Uterus (tissue), 4 donors: ENCODE results near the gene DNMT3A. TPM values are rescaled to one million over a fixed set of nuclear protein-coding genes. Genes with fewer than 3 reads are reported as not detected.

ENCODE experiments used
- DNase-seq, 2 donors: peaks; one replicate each; pipeline ENCODE4 v3.0.0-alpha.2; 2019 to 2020
- H3K27ac ChIP-seq, 2 donors: fragments of 200-600 bp; sonication (generic); 1 replicate in 1 of 2; 2 replicates in 1 of 2; pipeline ENCODE4 v1.5.1; 2016 to 2018
- H3K27me3 ChIP-seq, 2 donors: fragments of 200-600 bp; sonication (generic); one replicate each; pipeline ENCODE4 v1.5.1; 2018 to 2019; ENCODE audit warnings: control low read depth in 1 of 2
- H3K36me3 ChIP-seq, 2 donors: fragments of 200-600 bp; sonication (generic); one replicate each; pipeline ENCODE4 v1.5.1; 2019; ENCODE audit warnings: control low read depth in 1 of 2
- H3K4me1 ChIP-seq, 2 donors: fragments of 200-600 bp; sonication (generic); one replicate each; pipeline ENCODE4 v1.5.1; 2018 to 2019; ENCODE audit warnings: control low read depth in 1 of 2
- H3K4me3 ChIP-seq, 2 donors: fragments of 200-600 bp; sonication (generic); 1 replicate in 1 of 2; 2 replicates in 1 of 2; pipeline ENCODE4 v1.5.1; 2018 to 2019; ENCODE audit warnings: mild to moderate bottlenecking in 1 of 2
- H3K9me3 ChIP-seq, 2 donors: fragments of 200-600 bp; sonication (generic); one replicate each; pipeline ENCODE4 v1.5.1; 2019; ENCODE audit warnings: control low read depth in 1 of 2
- CTCF ChIP-seq, 4 experiments: fragments of 200-600 bp in 2 of 4; fragments of 450-650 bp in 2 of 4; sonication (generic) in 2 of 4; IDR thresholded peaks; one replicate each; pipeline ENCODE4 v1.5.1; 2016 to 2019; ENCODE audit warnings: antibody characterized with exemption in 4 of 4, mild to moderate bottlenecking in 2 of 4, moderate library complexity in 1 of 4
- POLR2A ChIP-seq, 2 donors: fragments of 450-650 bp; IDR thresholded peaks; one replicate each; pipeline ENCODE4 v1.6.1; 2016; ENCODE audit warnings: antibody characterized with exemption in 2 of 2, mild to moderate bottlenecking in 1 of 2, moderate library complexity in 1 of 2
- intact Hi-C: fragments of 100-400 bp; cut with DNase I; formaldehyde crosslinking; loops from one replicate; pipeline ENCODE4 v1.15.1; 2023; ENCODE audit warnings: low total_unique reads
- total RNA-seq, 4 donors: library from RNA; depleted of rRNA in 3 of 4; stranded (reverse); fragments of >200 nt in 3 of 4; gene quantifications; one replicate each; pipeline versions ENCODE4 v1.1.0 to v1.2.4, GENCODE V29; 2014 to 2023
- donor health status: DM: yes; HTN: yes; CAD: no.

Gene DNMT3A
- total RNA-seq, 4 donors from 2014 or later = 2.3 to 95.8 (median 29.9) TPM

DNA sequence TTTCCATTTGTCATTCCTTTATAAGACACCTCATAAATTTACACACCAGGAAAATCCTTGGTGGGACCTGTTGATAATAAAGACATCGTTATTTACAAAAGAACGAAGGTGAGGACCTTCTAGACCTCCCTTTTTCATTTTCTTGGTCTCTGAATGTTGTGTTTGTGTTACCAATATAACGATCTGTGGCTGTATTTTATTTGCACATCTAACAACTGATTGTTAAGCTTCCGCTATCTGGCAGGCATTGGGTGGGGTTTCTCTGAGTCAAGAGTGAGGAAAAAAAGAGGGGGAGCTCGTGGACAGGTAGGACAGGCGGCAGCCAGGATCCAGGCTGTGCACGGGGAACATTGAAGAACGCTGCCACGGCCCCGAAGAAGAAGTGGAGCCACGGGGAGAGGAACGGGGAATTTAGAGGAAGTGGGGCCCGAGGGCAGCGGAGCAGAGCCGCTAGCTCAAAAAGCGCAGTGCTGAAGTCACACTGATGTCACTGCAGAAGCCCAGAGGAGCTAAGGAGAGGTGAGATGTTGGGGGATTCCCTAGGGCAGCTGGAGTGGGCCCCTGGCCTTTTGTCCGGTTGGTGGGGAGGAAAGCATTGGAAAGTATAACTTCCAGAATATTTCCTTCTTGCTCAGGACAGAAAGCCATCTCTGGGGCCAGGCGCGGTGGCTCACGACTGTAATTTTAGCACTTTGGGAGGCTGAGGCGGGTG is 20.9 kb upstream of the DNMT3A start:
- no peaks in the 10 kb centered on the region for H3K4me1 ChIP-seq
- H3K27ac ChIP-seq = peak overlapping the region; percentile 62 to 73
- no peaks in the 10 kb centered on the region for H3K27me3 ChIP-seq
- H3K4me3 ChIP-seq = peak overlapping the region; percentile 18 to 44
- TF ChIP-seq CTCF (IDR thresholded peaks at IDR 0.05) (no peak), POLR2A (IDR thresholded peaks at IDR 0.05) (no peak)
- no peak for DNase-seq
- intact Hi-C loops = no loop called here
- no peaks in the 10 kb centered on the region for H3K9me3 ChIP-seq
- H3K36me3 ChIP-seq = no peaks in the 10 kb centered on the region

GRCh38 chr2:25362049-25362433 is 20.3 kb upstream of the DNMT3A start:
- peak; percentile 58 to 92 for TF ChIP-seq POLR2A (IDR thresholded peaks at IDR 0.05)
- TF ChIP-seq CTCF (IDR thresholded peaks at IDR 0.05) = peak; percentile 91 to 98 (median 97)
- Histone ChIP-seq H3K36me3 (no peaks in the 10 kb centered on the region), H3K9me3 (no peaks in the 10 kb centered on the region), H3K4me3 (peak overlapping the region; percentile 18 to 44), H3K27me3 (no peaks in the 10 kb centered on the region), H3K4me1 (no peaks in the 10 kb centered on the region), H3K27ac (peak overlapping the region; percentile 62 to 73)
- intact Hi-C loops = no loop called here
- DNase-seq = peak; percentile 93 to 94

GRCh38 chr2:25361261-25362048 is 19.7 kb upstream of the DNMT3A start:
- peak overlapping the region in 1 of 2 donors; percentile 18 for H3K4me3 ChIP-seq
- peak overlapping the region in 1 of 2 donors; percentile 73 for H3K27ac ChIP-seq
- H3K27me3 ChIP-seq = no peaks in the 10 kb centered on the region
- TF ChIP-seq POLR2A (IDR thresholded peaks at IDR 0.05) (no peak), CTCF (IDR thresholded peaks at IDR 0.05) (no peak)
- no peaks in the 10 kb centered on the region for H3K36me3 ChIP-seq
- DNase-seq = no peak
- intact Hi-C loops = no loop called here
- no peaks in the 10 kb centered on the region for H3K9me3 ChIP-seq
- H3K4me1 ChIP-seq = no peaks in the 10 kb centered on the region

DNA sequence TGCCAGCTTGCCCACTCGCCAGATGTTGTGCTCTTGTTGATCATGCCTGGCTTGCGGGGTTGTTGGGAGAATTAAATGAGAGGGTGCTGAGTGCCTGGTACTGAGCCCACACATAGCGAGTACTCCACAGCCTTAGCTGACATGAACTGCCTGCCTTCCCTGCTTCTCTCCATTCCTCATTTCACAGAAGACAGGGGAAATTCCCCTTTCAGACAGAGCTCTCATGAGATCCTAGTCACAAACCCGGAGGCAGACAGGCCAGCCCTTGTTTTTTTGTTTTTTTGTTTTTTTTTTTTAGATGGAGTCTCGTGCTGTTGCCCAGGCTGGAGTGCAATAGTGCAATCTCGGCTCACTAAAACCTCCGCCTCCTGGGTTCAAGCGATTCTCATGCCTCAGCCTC is 17.1 kb upstream of the DNMT3A start:
- H3K27me3 ChIP-seq = no peaks in the 10 kb centered on the region
- intact Hi-C loops = no loop called here
- H3K27ac ChIP-seq = no peak overlapping the region
- H3K4me3 ChIP-seq = no peak overlapping the region
- no peaks in the 10 kb centered on the region for H3K36me3 ChIP-seq
- no peaks in the 10 kb centered on the region for H3K9me3 ChIP-seq
- no peak for TF ChIP-seq POLR2A (IDR thresholded peaks at IDR 0.05)
- no peak for TF ChIP-seq CTCF (IDR thresholded peaks at IDR 0.05)
- DNase-seq = no peak
- H3K4me1 ChIP-seq = no peaks in the 10 kb centered on the region

- no peaks in the 10 kb centered on the region for H3K9me3 ChIP-seq
- intact Hi-C loops = no loop called here
- no peaks in the 10 kb centered on the region for H3K36me3 ChIP-seq
- TF ChIP-seq POLR2A (IDR thresholded peaks at IDR 0.05) (no peak), CTCF (IDR thresholded peaks at IDR 0.05) (no peak)
- no peak for DNase-seq
- H3K27me3 ChIP-seq = no peaks in the 10 kb centered on the region
- H3K27ac ChIP-seq = no peak overlapping the region
- no peak overlapping the region for H3K4me3 ChIP-seq
- no peaks in the 10 kb centered on the region for H3K4me1 ChIP-seq
Measured at GRCh38 chr2:25358249-25358815, 16.6 kb upstream of the DNMT3A start.
